Keratinocyte (primary cell): Measurements from ENCODE around the gene DLG2. TPM values are rescaled to one million over a fixed set of nuclear protein-coding genes. Genes with fewer than 3 reads are reported as not detected.

Source experiments
- DNase-seq: peaks from one replicate; pipeline ENCODE4 v3.0.0-alpha.2; 2011; ENCODE audit warnings: low read depth, missing footprints, low spot score
- FAIRE-seq: peaks from 2 replicates; lab custom pipeline; 2011; peaks lifted over from hg19 to GRCh38; lab: Jason Lieb, UNC
- H2AFZ ChIP-seq: 2 replicates; pipeline ENCODE4 v1.6.0; 2012; ENCODE audit warnings: low read length, control low read depth, inconsistent platforms; ENCODE audit not compliant: control insufficient read depth
- H3K27ac ChIP-seq: 2 replicates; pipeline ENCODE4 v1.5.1; 2011; ENCODE audit warnings: low read length; ENCODE audit not compliant: control insufficient read depth, insufficient read depth
- H3K27me3 ChIP-seq: 3 replicates; pipeline ENCODE4 v1.6.0; 2011; ENCODE audit warnings: low read length; ENCODE audit not compliant: control insufficient read depth, insufficient read depth; ENCODE audit errors: extremely low read depth
- H3K36me3 ChIP-seq, 2 experiments: 2 replicates in 1 of 2; 3 replicates in 1 of 2; pipeline ENCODE4 v1.5.1; 2011; ENCODE audit warnings: low read length in 2 of 2, mild to moderate bottlenecking in 1 of 2; ENCODE audit not compliant: control insufficient read depth in 2 of 2, insufficient read depth in 2 of 2; ENCODE audit errors: extremely low read depth in 1 of 2
- H3K4me1 ChIP-seq: 3 replicates; pipeline ENCODE4 v1.5.1; 2011; ENCODE audit warnings: low read length; ENCODE audit not compliant: control insufficient read depth, insufficient read depth; ENCODE audit errors: extremely low read depth
- H3K4me2 ChIP-seq: 3 replicates; pipeline ENCODE4 v1.6.0; 2011; ENCODE audit warnings: low read depth, low read length; ENCODE audit not compliant: control insufficient read depth, insufficient read depth; ENCODE audit errors: extremely low read depth
- H3K4me3 ChIP-seq, 3 experiments: fragments of 200-600 bp in 1 of 3; sonication (generic) in 1 of 3; 2 replicates in 2 of 3; 3 replicates in 1 of 3; pipeline ENCODE4 v1.5.1; 2011 to 2016; ENCODE audit warnings: low read length in 3 of 3, mild to moderate bottlenecking in 3 of 3, control low read depth in 2 of 3, inconsistent platforms in 1 of 3, low read depth in 1 of 3, mixed read lengths in 1 of 3, mixed run types in 1 of 3, moderate library complexity in 1 of 3; ENCODE audit not compliant: control insufficient read depth in 2 of 3, insufficient read depth in 2 of 3; ENCODE audit errors: extremely low read depth in 1 of 3
- H3K79me2 ChIP-seq: 2 replicates; pipeline ENCODE4 v1.6.0; 2012; ENCODE audit warnings: low read length; ENCODE audit not compliant: control insufficient read depth, insufficient read depth
- H3K9ac ChIP-seq: 3 replicates; pipeline ENCODE4 v1.6.0; 2011; ENCODE audit warnings: low read length; ENCODE audit not compliant: control insufficient read depth, insufficient read depth; ENCODE audit errors: extremely low read depth
- H3K9me1 ChIP-seq: 3 replicates; pipeline ENCODE4 v1.6.0; 2011; ENCODE audit warnings: low read length; ENCODE audit not compliant: control insufficient read depth, insufficient read depth; ENCODE audit errors: extremely low read depth
- H3K9me3 ChIP-seq: 2 replicates; pipeline ENCODE4 v1.5.1; 2012; ENCODE audit warnings: low read depth, low read length; ENCODE audit not compliant: control insufficient read depth
- H4K20me1 ChIP-seq: 3 replicates; pipeline ENCODE4 v1.6.0; 2011; ENCODE audit warnings: low read length; ENCODE audit not compliant: control insufficient read depth, insufficient read depth; ENCODE audit errors: extremely low read depth
- EZH2 ChIP-seq: IDR thresholded peaks from one replicate; pipeline ENCODE4 v1.6.1; 2012; ENCODE audit warnings: inconsistent platforms, mild to moderate bottlenecking, low read length, moderate library complexity
- dilution Hi-C: fragments of 300-500 bp; cut with MboI; formaldehyde crosslinking; loops from one replicate; pipeline ENCODE4 v1.7.0; 2020; ENCODE audit warnings: low sequenced_read_pairs; ENCODE audit not compliant: extremely low pct_ligation_motif_present
- polyA plus RNA-seq, 5 experiments: library from polyadenylated mRNA; depleted of rRNA in 3 of 5; stranded (reverse) in 3 of 5; stranded (forward) in 1 of 5; unstranded in 1 of 5; fragments of >200 nt; gene quantifications; 1 replicate in 1 of 5; 2 replicates in 3 of 5; 3 replicates in 1 of 5; pipeline versions ENCODE4 v1.2.1 to v1.2.3, GENCODE V29; 2011 to 2012; ENCODE audit warnings: missing spikeins in 2 of 5, low read depth in 1 of 5, low replicate concordance in 1 of 5
- TF ChIP-seq, protein P1 (sequence below), 3 experiments: IDR thresholded peaks in 1 of 3; conservative IDR thresholded peaks in 1 of 3; optimal IDR thresholded peaks in 1 of 3; 2 replicates in 2 of 3; 3 replicates in 1 of 3; pipeline versions ENCODE3 to v1.5.1; 2011; ENCODE audit warnings: low read length in 3 of 3, mild to moderate bottlenecking in 3 of 3, moderate library complexity in 2 of 3, control low read depth in 1 of 3, inconsistent platforms in 1 of 3; ENCODE audit not compliant: insufficient read depth in 2 of 3; ENCODE audit errors: extremely low read depth in 1 of 3

The DLG2 gene
- polyA plus RNA-seq, 1 donor (not counting 4 experiments of a cell fraction or from before 2014, with no cell fraction given), result 0.55 TPM

DNA sequence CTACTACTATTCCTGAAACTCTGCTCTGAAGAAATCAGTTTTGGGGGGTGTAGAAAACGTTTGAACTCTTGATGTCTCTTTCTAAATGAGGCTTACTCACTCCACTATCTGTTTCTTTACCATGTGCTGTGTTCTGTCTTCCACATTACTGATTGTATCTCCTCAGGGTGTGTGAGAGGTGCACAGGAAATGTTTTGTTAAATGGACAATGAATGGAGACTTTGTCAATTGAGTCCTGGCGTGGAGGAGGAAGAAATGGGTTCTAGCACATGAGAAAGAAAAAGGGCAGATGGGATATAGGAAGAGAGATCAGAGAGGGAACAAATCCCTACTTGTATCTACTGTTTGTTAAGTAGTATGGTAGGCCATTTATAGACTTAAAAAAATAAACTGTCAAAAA, 1763.9 kb downstream of the DLG2 start:
- TF ChIP-seq EZH2, result no peak
- TF ChIP-seq, protein P1, sequence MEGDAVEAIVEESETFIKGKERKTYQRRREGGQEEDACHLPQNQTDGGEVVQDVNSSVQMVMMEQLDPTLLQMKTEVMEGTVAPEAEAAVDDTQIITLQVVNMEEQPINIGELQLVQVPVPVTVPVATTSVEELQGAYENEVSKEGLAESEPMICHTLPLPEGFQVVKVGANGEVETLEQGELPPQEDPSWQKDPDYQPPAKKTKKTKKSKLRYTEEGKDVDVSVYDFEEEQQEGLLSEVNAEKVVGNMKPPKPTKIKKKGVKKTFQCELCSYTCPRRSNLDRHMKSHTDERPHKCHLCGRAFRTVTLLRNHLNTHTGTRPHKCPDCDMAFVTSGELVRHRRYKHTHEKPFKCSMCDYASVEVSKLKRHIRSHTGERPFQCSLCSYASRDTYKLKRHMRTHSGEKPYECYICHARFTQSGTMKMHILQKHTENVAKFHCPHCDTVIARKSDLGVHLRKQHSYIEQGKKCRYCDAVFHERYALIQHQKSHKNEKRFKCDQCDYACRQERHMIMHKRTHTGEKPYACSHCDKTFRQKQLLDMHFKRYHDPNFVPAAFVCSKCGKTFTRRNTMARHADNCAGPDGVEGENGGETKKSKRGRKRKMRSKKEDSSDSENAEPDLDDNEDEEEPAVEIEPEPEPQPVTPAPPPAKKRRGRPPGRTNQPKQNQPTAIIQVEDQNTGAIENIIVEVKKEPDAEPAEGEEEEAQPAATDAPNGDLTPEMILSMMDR (optimal IDR thresholded peaks at IDR 0.05 in 1 of 3, IDR thresholded peaks at IDR 0.05 in 1 of 3, conservative IDR thresholded peaks at IDR 0.05 in 1 of 3; ENCODE audit: extremely low read depth in 1 of 3, insufficient read depth in 2 of 3, low read length in 3 of 3), result no peak
- H2AFZ ChIP-seq, result peak overlapping the region; percentile 6
- no peaks in the 10 kb centered on the region for H3K36me3 ChIP-seq
- H3K9me1 ChIP-seq, result no peaks in the 10 kb centered on the region
- dilution Hi-C loops, result no loop called here
- peaks cover 26% of the 10 kb centered on the region for H3K4me1 ChIP-seq
- no peak overlapping the region for H3K9ac ChIP-seq
- H3K4me3 ChIP-seq, result peak overlapping the region in 1 of 3 experiments; percentile 22
- no peaks in the 10 kb centered on the region for H4K20me1 ChIP-seq
- H3K9me3 ChIP-seq, result no peaks in the 10 kb centered on the region
- H3K79me2 ChIP-seq, result no peaks in the 10 kb centered on the region
- no peak for FAIRE-seq
- no peak overlapping the region for H3K4me2 ChIP-seq
- no peaks in the 10 kb centered on the region for H3K27me3 ChIP-seq
- DNase-seq, result no peak
- H3K27ac ChIP-seq, result no peak overlapping the region

DNA sequence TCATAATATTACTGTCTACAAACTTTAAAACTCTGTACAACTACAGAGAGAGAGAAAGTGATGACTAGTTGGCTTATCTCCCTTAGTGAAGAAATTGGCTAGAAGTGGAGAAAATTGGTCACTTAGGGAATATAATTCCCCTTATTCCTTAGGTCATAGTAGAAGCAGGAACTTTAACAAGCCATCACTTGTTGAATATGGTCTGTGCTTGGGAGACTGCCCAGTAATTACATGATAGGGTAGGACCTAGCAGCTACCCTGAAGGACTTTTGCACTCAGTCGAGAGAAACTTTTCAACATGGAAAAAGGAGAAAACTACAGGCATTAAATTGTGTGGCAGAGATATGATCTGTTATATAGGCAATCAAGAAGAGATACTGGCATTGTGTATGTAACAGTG, 1764.5 kb downstream of the DLG2 start:
- no peak overlapping the region for H3K4me2 ChIP-seq
- H3K4me3 ChIP-seq, result peak overlapping the region in 1 of 3 experiments; percentile 22
- DNase-seq, result no peak
- H4K20me1 ChIP-seq, result no peaks in the 10 kb centered on the region
- TF ChIP-seq, protein P1 (optimal IDR thresholded peaks at IDR 0.05 in 1 of 3, IDR thresholded peaks at IDR 0.05 in 1 of 3, conservative IDR thresholded peaks at IDR 0.05 in 1 of 3; ENCODE audit: extremely low read depth in 1 of 3, insufficient read depth in 2 of 3, low read length in 3 of 3), result no peak
- TF ChIP-seq EZH2, result no peak
- FAIRE-seq, result no peak
- dilution Hi-C loops, result no loop called here
- no peaks in the 10 kb centered on the region for H3K27me3 ChIP-seq
- no peaks in the 10 kb centered on the region for H3K79me2 ChIP-seq
- no peaks in the 10 kb centered on the region for H3K36me3 ChIP-seq
- H3K9me1 ChIP-seq, result no peaks in the 10 kb centered on the region
- H2AFZ ChIP-seq, result no peak overlapping the region
- no peaks in the 10 kb centered on the region for H3K9me3 ChIP-seq
- H3K4me1 ChIP-seq, result peaks cover 26% of the 10 kb centered on the region
- no peak overlapping the region for H3K27ac ChIP-seq
- no peak overlapping the region for H3K9ac ChIP-seq
